ENCODE measurements around the gene TLE2.
A peak's percentile ranks its signal among the peaks of the same experiment; 100 is the strongest.

The TLE2 gene

GRCh38 chr19:2970201-2970835 is 58.8 kb downstream of the TLE2 start:
- TF ChIP-seq NFIC (IDR thresholded peaks at IDR 0.05): no peak
- no peak for TF ChIP-seq TAF1 (IDR thresholded peaks at IDR 0.05; ENCODE audit: low read depth)
- TF ChIP-seq CREB1 (IDR thresholded peaks at IDR 0.05; ENCODE audit: low read depth): no peak
- no peak for TF ChIP-seq YY1 (IDR thresholded peaks at IDR 0.05; ENCODE audit: low read depth)
- TF ChIP-seq FOXM1 (IDR thresholded peaks at IDR 0.05; ENCODE audit: borderline replicate concordance, low read depth): no peak
- no peak for TF ChIP-seq ZBTB7A (IDR thresholded peaks at IDR 0.05; ENCODE audit: low read depth)
- no peak for TF ChIP-seq EP300 (IDR thresholded peaks at IDR 0.05; ENCODE audit: borderline replicate concordance)
- TF ChIP-seq CEBPB (IDR thresholded peaks at IDR 0.05): no peak
- no peak for TF ChIP-seq EGR1 (IDR thresholded peaks at IDR 0.05)
- TF ChIP-seq MAX (IDR thresholded peaks at IDR 0.05): no peak
- TF ChIP-seq REST (IDR thresholded peaks at IDR 0.05; ENCODE audit: low read depth): no peak
- no peak for TF ChIP-seq TCF12 (IDR thresholded peaks at IDR 0.05; ENCODE audit: low read depth)
- no peak for TF ChIP-seq USF1 (IDR thresholded peaks at IDR 0.05)
- TF ChIP-seq TEAD4 (IDR thresholded peaks at IDR 0.05): no peak
- TF ChIP-seq RAD21 (IDR thresholded peaks at IDR 0.05; ENCODE audit: low read depth): no peak

- TF ChIP-seq NFIC (IDR thresholded peaks at IDR 0.05) (0 out of 2 replicates have a peak, but pooled peaks have one; percentile 21), TCF12 (IDR thresholded peaks at IDR 0.05; ENCODE audit: low read depth) (no peak)
Observed at GRCh38 chr19:2969104-2969504, 60.0 kb downstream of the TLE2 start.

GRCh38 chr19:2967972-2968371 is 61.1 kb downstream of the TLE2 start:
- TF ChIP-seq CEBPB (IDR thresholded peaks at IDR 0.05) (no peak), NFIC (IDR thresholded peaks at IDR 0.05) (no peak), RAD21 (IDR thresholded peaks at IDR 0.05; ENCODE audit: low read depth) (no peak), ZBTB7A (IDR thresholded peaks at IDR 0.05; ENCODE audit: low read depth) (no peak)

GRCh38 chr19:2964874-2965273 is 64.2 kb downstream of the TLE2 start:
- TF ChIP-seq NFIC (IDR thresholded peaks at IDR 0.05) (no peak), YY1 (IDR thresholded peaks at IDR 0.05; ENCODE audit: low read depth) (no peak), EGR1 (IDR thresholded peaks at IDR 0.05) (no peak), FOXM1 (IDR thresholded peaks at IDR 0.05; ENCODE audit: borderline replicate concordance, low read depth) (no peak), TCF12 (IDR thresholded peaks at IDR 0.05; ENCODE audit: low read depth) (no peak), MAX (IDR thresholded peaks at IDR 0.05) (no peak), RAD21 (IDR thresholded peaks at IDR 0.05; ENCODE audit: low read depth) (no peak), TEAD4 (IDR thresholded peaks at IDR 0.05) (no peak), USF1 (IDR thresholded peaks at IDR 0.05) (no peak), CREB1 (IDR thresholded peaks at IDR 0.05; ENCODE audit: low read depth) (no peak), CEBPB (IDR thresholded peaks at IDR 0.05) (no peak), TAF1 (IDR thresholded peaks at IDR 0.05; ENCODE audit: low read depth) (no peak), REST (IDR thresholded peaks at IDR 0.05; ENCODE audit: low read depth) (no peak), ZBTB7A (IDR thresholded peaks at IDR 0.05; ENCODE audit: low read depth) (no peak), EP300 (IDR thresholded peaks at IDR 0.05; ENCODE audit: borderline replicate concordance) (no peak)

- TF ChIP-seq EGR1 (IDR thresholded peaks at IDR 0.05) (no peak), USF1 (IDR thresholded peaks at IDR 0.05) (no peak), CEBPB (IDR thresholded peaks at IDR 0.05) (no peak), REST (IDR thresholded peaks at IDR 0.05; ENCODE audit: low read depth) (no peak), TAF1 (IDR thresholded peaks at IDR 0.05; ENCODE audit: low read depth) (no peak), NFIC (IDR thresholded peaks at IDR 0.05) (no peak), RAD21 (IDR thresholded peaks at IDR 0.05; ENCODE audit: low read depth) (no peak), TCF12 (IDR thresholded peaks at IDR 0.05; ENCODE audit: low read depth) (no peak), FOXM1 (IDR thresholded peaks at IDR 0.05; ENCODE audit: borderline replicate concordance, low read depth) (no peak), TEAD4 (IDR thresholded peaks at IDR 0.05) (no peak), EP300 (IDR thresholded peaks at IDR 0.05; ENCODE audit: borderline replicate concordance) (no peak), YY1 (IDR thresholded peaks at IDR 0.05; ENCODE audit: low read depth) (no peak), CREB1 (IDR thresholded peaks at IDR 0.05; ENCODE audit: low read depth) (no peak), ZBTB7A (IDR thresholded peaks at IDR 0.05; ENCODE audit: low read depth) (no peak), MAX (IDR thresholded peaks at IDR 0.05) (no peak)
Observed at GRCh38 chr19:2963122-2963521, 66.0 kb downstream of the TLE2 start.

Data from Ishikawa (cell line).